ENCODE data around the gene PTPN3. TPM values are rescaled to one million over a fixed set of nuclear protein-coding genes. Genes with fewer than 3 reads are reported as not detected.

PTPN3 gene
- polyA plus RNA-seq, 1 experiment = 1.1 TPM

- POLR2A ChIA-PET = no interaction called here
- Histone ChIP-seq H3K36me3 (ENCODE audit: control insufficient read depth, insufficient read depth, low read length) (no peaks in the 10 kb centered on the region), H3K27me3 (ENCODE audit: control insufficient read depth, insufficient read depth, low read length) (no peaks in the 10 kb centered on the region; the same call in 1 of the 2 replicates), H3K4me3 (ENCODE audit: low read depth, low read length) (no peak overlapping the region)
- TF ChIP-seq CTCF (IDR thresholded peaks at IDR 0.05; ENCODE audit: insufficient read depth, low read depth, low read length) = no peak
- no peak for DNase-seq (ENCODE audit: low read depth)
- CTCF ChIA-PET = no interaction called here
Observed at GRCh38 chr9:109383356-109383755, 114.8 kb downstream of the PTPN3 start.

DNA sequence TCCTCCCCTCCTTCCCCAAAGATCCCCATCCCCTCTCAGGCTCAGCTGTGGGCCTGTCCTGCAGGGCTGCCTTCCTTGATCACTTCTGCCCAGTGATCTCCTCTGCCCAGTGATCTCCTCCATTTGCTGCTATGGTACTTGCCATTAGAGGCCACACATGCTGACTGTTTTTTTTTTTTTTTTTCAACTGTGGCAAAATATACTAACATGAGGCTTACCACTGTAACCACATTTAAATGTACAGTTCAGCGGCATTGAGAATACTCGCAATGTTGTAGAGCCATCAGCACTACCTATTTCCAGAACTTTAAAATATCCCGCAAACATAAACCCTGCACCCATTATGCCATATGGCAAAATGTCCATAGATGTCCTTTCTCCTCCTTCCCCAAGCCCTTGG, 115.5 kb downstream of the PTPN3 start:
- Histone ChIP-seq H3K4me3 (ENCODE audit: low read depth, low read length) (no peak overlapping the region), H3K36me3 (ENCODE audit: control insufficient read depth, insufficient read depth, low read length) (no peaks in the 10 kb centered on the region), H3K27me3 (ENCODE audit: control insufficient read depth, insufficient read depth, low read length) (no peaks in the 10 kb centered on the region; the same call in 1 of the 2 replicates)
- CTCF ChIA-PET = no interaction called here
- POLR2A ChIA-PET = no interaction called here
- no peak for DNase-seq (ENCODE audit: low read depth)
- TF ChIP-seq CTCF (IDR thresholded peaks at IDR 0.05; ENCODE audit: insufficient read depth, low read depth, low read length) = no peak

DNA sequence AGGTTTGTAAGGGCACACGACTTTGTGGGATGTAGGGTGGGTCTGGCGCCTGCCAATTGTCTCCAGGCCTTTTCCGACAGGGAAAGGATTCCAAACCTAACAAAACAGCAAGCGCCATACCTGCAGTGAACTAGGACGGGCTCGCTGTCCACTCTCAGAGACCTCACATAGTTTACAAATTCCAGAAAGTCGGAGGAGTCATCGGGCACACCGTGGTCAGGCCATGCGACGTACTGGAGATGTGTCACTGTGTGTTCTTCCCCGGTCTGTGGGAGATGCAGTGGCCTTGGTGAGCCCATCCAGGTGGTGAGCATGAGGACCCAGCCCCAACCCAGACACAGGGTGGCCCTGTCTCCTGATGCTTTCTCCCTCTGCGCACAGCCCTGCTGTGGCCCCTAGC, 115.9 kb downstream of the PTPN3 start:
- DNase-seq (ENCODE audit: low read depth) = no peak
- ChIA-PET POLR2A (no interaction called here), CTCF (no interaction called here)
- Histone ChIP-seq H3K36me3 (ENCODE audit: control insufficient read depth, insufficient read depth, low read length) (no peaks in the 10 kb centered on the region), H3K4me3 (ENCODE audit: low read depth, low read length) (no peak overlapping the region), H3K27me3 (ENCODE audit: control insufficient read depth, insufficient read depth, low read length) (no peaks in the 10 kb centered on the region; the same call in 1 of the 2 replicates)
- TF ChIP-seq CTCF (IDR thresholded peaks at IDR 0.05; ENCODE audit: insufficient read depth, low read depth, low read length) = no peak

- Histone ChIP-seq H3K27me3 (ENCODE audit: control insufficient read depth, insufficient read depth, low read length) (no peaks in the 10 kb centered on the region; the same call in 1 of the 2 replicates), H3K36me3 (ENCODE audit: control insufficient read depth, insufficient read depth, low read length) (no peaks in the 10 kb centered on the region), H3K4me3 (ENCODE audit: low read depth, low read length) (no peak overlapping the region)
- no peak for DNase-seq (ENCODE audit: low read depth)
- POLR2A ChIA-PET = no interaction called here
- TF ChIP-seq CTCF (IDR thresholded peaks at IDR 0.05; ENCODE audit: insufficient read depth, low read depth, low read length) = no peak
- CTCF ChIA-PET = interaction anchor here (0.6 kb wide), 1 partner anchor 1506 kb away, joined by 3 read pairs; no protein-coding TSS in a partner anchor
Observed at GRCh38 chr9:109381011-109381729, 116.9 kb downstream of the PTPN3 start.

- Histone ChIP-seq H3K4me3 (ENCODE audit: low read depth, low read length) (no peak overlapping the region), H3K36me3 (ENCODE audit: control insufficient read depth, insufficient read depth, low read length) (no peaks in the 10 kb centered on the region), H3K27me3 (ENCODE audit: control insufficient read depth, insufficient read depth, low read length) (no peaks in the 10 kb centered on the region)
- TF ChIP-seq CTCF (IDR thresholded peaks at IDR 0.05; ENCODE audit: insufficient read depth, low read depth, low read length) = no peak
- ChIA-PET CTCF (interaction anchor here (0.9 kb wide), 1 partner anchor 9 kb away, joined by 3 read pairs; no protein-coding TSS in a partner anchor), POLR2A (no interaction called here)
- DNase-seq (ENCODE audit: low read depth) = no peak
Observed at GRCh38 chr9:109379513-109379912, 118.6 kb downstream of the PTPN3 start.
